GM15510 (cell line): ENCODE results near the gene CPXM2.

ENCODE experiments used
- POLR2A ChIP-seq: IDR thresholded peaks from 3 replicates; pipeline ENCODE4 v1.6.1; 2011; ENCODE audit warnings: borderline replicate concordance; ENCODE audit not compliant: insufficient read length; ENCODE audit errors: extremely low read depth

The CPXM2 gene

GRCh38 chr10:123868038-123869019, 23.3 kb downstream of the CPXM2 start:
- no peak for TF ChIP-seq POLR2A

GRCh38 chr10:123865880-123866279, 25.7 kb downstream of the CPXM2 start:
- no peak for TF ChIP-seq POLR2A

- TF ChIP-seq POLR2A = no peak
Measured at GRCh38 chr10:123865350-123865749, 26.3 kb downstream of the CPXM2 start.

GRCh38 chr10:123864923-123865322, 26.7 kb downstream of the CPXM2 start:
- no peak for TF ChIP-seq POLR2A

- no peak for TF ChIP-seq POLR2A
Measured at GRCh38 chr10:123863721-123864482, 27.7 kb downstream of the CPXM2 start.

GRCh38 chr10:123863183-123863575, 28.4 kb downstream of the CPXM2 start:
- TF ChIP-seq POLR2A = no peak

GRCh38 chr10:123862421-123863182, 29.0 kb downstream of the CPXM2 start:
- no peak for TF ChIP-seq POLR2A

GRCh38 chr10:123860856-123861255, 30.8 kb downstream of the CPXM2 start:
- no peak for TF ChIP-seq POLR2A

GRCh38 chr10:123860209-123860608, 31.4 kb downstream of the CPXM2 start:
- TF ChIP-seq POLR2A = no peak

- TF ChIP-seq POLR2A = no peak
Measured at GRCh38 chr10:123859653-123860050, 32.0 kb downstream of the CPXM2 start.

GRCh38 chr10:123858907-123859652, 32.5 kb downstream of the CPXM2 start:
- TF ChIP-seq POLR2A = no peak

GRCh38 chr10:123858077-123858681, 33.4 kb downstream of the CPXM2 start:
- TF ChIP-seq POLR2A = no peak

- TF ChIP-seq POLR2A = no peak
Measured at GRCh38 chr10:123857616-123858015, 34.0 kb downstream of the CPXM2 start.
